ENCODE data around the gene CTAGE15. TPM values are rescaled to one million over a fixed set of nuclear protein-coding genes. Genes with fewer than 3 reads are reported as not detected.
"Not testable (repeated sequence)": the region's sequence is repeated elsewhere in the genome, so short reads cannot be mapped to it uniquely, and the experiment has no call there.

The CTAGE15 gene
- total and polyA plus RNA-seq, 2 of the 13 experiments (the other 11 are each of a cell fraction or from before 2014, with no cell fraction given): not detected

DNA sequence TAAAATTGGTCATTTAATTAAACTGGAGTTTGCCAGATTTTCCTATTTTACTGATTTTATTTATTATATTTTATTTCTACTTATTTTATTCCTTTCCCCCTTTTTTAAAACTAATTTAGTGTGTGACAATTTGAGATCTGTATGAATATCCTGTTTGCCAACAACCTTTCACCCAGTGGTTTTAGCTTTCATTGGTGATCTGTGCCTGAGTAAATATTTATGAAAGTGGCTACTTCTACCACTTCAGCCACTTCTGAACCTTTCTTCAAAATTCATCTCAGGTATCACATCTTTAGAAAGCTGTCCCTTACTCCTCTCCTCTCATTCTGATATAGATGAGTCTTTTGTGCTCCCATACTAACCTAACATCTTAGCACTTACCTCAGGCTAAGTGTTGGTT is 18.3 kb downstream of the CTAGE15 start:
- CTCF ChIA-PET (ENCODE audit: low intra/inter-chr PET ratio, low total read pairs); H2AFZ ChIP-seq (ENCODE audit: low read length); in situ Hi-C loops (cut with HindIII; ENCODE audit: extremely low pct_ligation_motif_present, low pct_unique_long_range_greater_than_20kb); H3K27ac ChIP-seq (ENCODE audit: extremely low read length, insufficient read depth, low read length); FAIRE-seq; intact Hi-C loops (cut with micrococcal nuclease; ENCODE audit: unreplicated experiment); H3K27me3 ChIP-seq (ENCODE audit: control insufficient read depth in 1 of 2, insufficient read depth in 2 of 2, low read length in 2 of 2); H3K36me3 ChIP-seq (replicated peaks in 1 of 2; ENCODE audit: control insufficient read depth in 1 of 2, insufficient read depth in 2 of 2, low read length in 2 of 2); H3K4me2 ChIP-seq (ENCODE audit: low read depth, low read length); H3K79me2 ChIP-seq (ENCODE audit: insufficient read depth, low read length); DNase-seq (ENCODE audit: low spot score); H3K4me1 ChIP-seq (ENCODE audit: insufficient read depth, low read length); POLR2A ChIA-PET; H3K9ac ChIP-seq (ENCODE audit: insufficient read depth, low read depth, low read length); H3K9me3 ChIP-seq (ENCODE audit: low read length); BruUV-seq (replicated peaks); ATAC-seq; H3K4me3 ChIP-seq (replicated peaks in 1 of 3; ENCODE audit: insufficient read depth in 1 of 3, low read depth in 2 of 3, low read length in 3 of 3); H4K20me1 ChIP-seq (ENCODE audit: insufficient read depth, low read length): not testable (repeated sequence)

DNA sequence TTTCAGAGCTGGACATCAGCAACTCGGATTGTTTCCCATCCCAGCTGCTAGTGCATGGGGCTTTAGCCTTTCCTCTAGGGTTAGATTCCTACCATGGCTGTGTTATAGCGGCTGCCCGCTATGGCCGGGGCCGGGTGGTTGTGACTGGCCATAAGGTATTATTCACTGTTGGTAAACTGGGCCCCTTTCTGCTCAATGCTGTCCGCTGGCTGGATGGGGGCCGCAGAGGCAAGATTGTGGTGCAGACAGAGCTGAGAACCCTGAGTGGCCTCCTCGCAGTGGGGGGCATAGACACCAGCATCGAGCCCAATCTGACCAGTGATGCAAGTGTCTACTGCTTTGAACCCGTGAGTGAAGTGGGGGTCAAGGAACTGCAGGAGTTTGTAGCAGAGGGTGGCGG is 26.5 kb downstream of the CTAGE15 start:
- H3K9ac ChIP-seq (ENCODE audit: insufficient read depth, low read depth, low read length); H3K27ac ChIP-seq (ENCODE audit: extremely low read length, insufficient read depth, low read length); H3K4me2 ChIP-seq (ENCODE audit: low read depth, low read length); H3K27me3 ChIP-seq (ENCODE audit: control insufficient read depth in 1 of 2, insufficient read depth in 2 of 2, low read length in 2 of 2); FAIRE-seq; CTCF ChIA-PET (ENCODE audit: low intra/inter-chr PET ratio, low total read pairs); H2AFZ ChIP-seq (ENCODE audit: low read length); H4K20me1 ChIP-seq (ENCODE audit: insufficient read depth, low read length); H3K4me3 ChIP-seq (replicated peaks in 1 of 3; ENCODE audit: insufficient read depth in 1 of 3, low read depth in 2 of 3, low read length in 3 of 3); intact Hi-C loops (cut with micrococcal nuclease; ENCODE audit: unreplicated experiment); in situ Hi-C loops (cut with HindIII; ENCODE audit: extremely low pct_ligation_motif_present, low pct_unique_long_range_greater_than_20kb); DNase-seq (ENCODE audit: low spot score); H3K4me1 ChIP-seq (ENCODE audit: insufficient read depth, low read length); H3K9me3 ChIP-seq (ENCODE audit: low read length); H3K36me3 ChIP-seq (replicated peaks in 1 of 2; ENCODE audit: control insufficient read depth in 1 of 2, insufficient read depth in 2 of 2, low read length in 2 of 2); H3K79me2 ChIP-seq (ENCODE audit: insufficient read depth, low read length); POLR2A ChIA-PET; BruUV-seq (replicated peaks): not testable (repeated sequence)
- ATAC-seq: peak; percentile 21; the same call in 1 of the 3 replicates
- 49% methylated on average over 3 of the region's 11 CpGs for WGBS (ENCODE audit: low lambda C conversion rate)

DNA sequence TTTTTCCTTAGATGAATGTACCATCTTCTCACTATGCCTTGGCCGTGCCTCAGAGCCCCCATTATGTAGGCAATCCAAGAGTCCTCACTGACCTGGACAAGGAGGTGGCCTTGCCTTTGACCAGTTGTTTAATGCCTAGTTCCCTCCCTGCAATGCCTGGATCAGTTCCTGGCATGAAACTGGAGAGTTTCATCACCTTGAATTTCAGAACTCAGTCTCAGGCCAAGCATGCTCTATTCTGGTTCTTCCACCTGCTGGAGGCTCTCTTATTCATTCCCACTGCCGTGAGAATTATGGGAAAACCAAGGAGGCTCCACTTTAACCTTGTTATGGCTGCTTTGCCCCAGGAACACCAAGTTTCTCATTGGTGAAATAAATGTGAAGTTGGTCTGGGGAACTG is 31.9 kb downstream of the CTAGE15 start:
- H3K4me2 ChIP-seq (ENCODE audit: low read depth, low read length); POLR2A ChIA-PET; FAIRE-seq; DNase-seq (ENCODE audit: low spot score); H3K79me2 ChIP-seq (ENCODE audit: insufficient read depth, low read length); H4K20me1 ChIP-seq (ENCODE audit: insufficient read depth, low read length); H3K9me3 ChIP-seq (ENCODE audit: low read length); H3K4me3 ChIP-seq (replicated peaks in 1 of 3; ENCODE audit: insufficient read depth in 1 of 3, low read depth in 2 of 3, low read length in 3 of 3); intact Hi-C loops (cut with micrococcal nuclease; ENCODE audit: unreplicated experiment); BruUV-seq (replicated peaks); in situ Hi-C loops (cut with HindIII; ENCODE audit: extremely low pct_ligation_motif_present, low pct_unique_long_range_greater_than_20kb); H3K4me1 ChIP-seq (ENCODE audit: insufficient read depth, low read length); H3K9ac ChIP-seq (ENCODE audit: insufficient read depth, low read depth, low read length); H3K36me3 ChIP-seq (replicated peaks in 1 of 2; ENCODE audit: control insufficient read depth in 1 of 2, insufficient read depth in 2 of 2, low read length in 2 of 2); H2AFZ ChIP-seq (ENCODE audit: low read length); H3K27ac ChIP-seq (ENCODE audit: extremely low read length, insufficient read depth, low read length); CTCF ChIA-PET (ENCODE audit: low intra/inter-chr PET ratio, low total read pairs); ATAC-seq; H3K27me3 ChIP-seq (ENCODE audit: control insufficient read depth in 1 of 2, insufficient read depth in 2 of 2, low read length in 2 of 2): not testable (repeated sequence)
- no CpG with 5 or more reads among the region's 2 CpGs for WGBS (ENCODE audit: low lambda C conversion rate)

DNA sequence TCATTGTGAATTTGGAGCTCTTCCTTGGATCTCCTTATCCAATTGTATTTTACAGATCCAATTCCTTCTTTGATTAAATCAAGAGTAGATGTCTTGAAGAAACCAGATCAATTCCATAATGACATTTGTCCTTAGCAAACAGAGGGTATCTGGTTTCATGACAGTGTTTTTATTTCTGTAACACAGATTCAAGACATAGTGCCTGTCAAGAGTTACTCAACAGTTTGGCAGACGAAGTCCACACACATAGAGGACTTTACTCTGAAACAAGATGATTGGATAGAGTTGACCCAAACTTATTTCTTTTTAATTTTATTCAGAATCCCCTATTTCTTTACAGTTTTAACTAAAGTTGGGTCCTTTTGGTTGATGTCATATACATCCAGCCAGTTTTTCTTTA is 34.5 kb downstream of the CTAGE15 start:
- intact Hi-C loops (cut with micrococcal nuclease; ENCODE audit: unreplicated experiment); H2AFZ ChIP-seq (ENCODE audit: low read length); H3K27ac ChIP-seq (ENCODE audit: extremely low read length, insufficient read depth, low read length); H3K9me3 ChIP-seq (ENCODE audit: low read length); H3K79me2 ChIP-seq (ENCODE audit: insufficient read depth, low read length); POLR2A ChIA-PET; ATAC-seq; in situ Hi-C loops (cut with HindIII; ENCODE audit: extremely low pct_ligation_motif_present, low pct_unique_long_range_greater_than_20kb); H3K4me2 ChIP-seq (ENCODE audit: low read depth, low read length); H3K4me1 ChIP-seq (ENCODE audit: insufficient read depth, low read length); H3K4me3 ChIP-seq (replicated peaks in 1 of 3; ENCODE audit: insufficient read depth in 1 of 3, low read depth in 2 of 3, low read length in 3 of 3); DNase-seq (ENCODE audit: low spot score); FAIRE-seq; H3K27me3 ChIP-seq (ENCODE audit: control insufficient read depth in 1 of 2, insufficient read depth in 2 of 2, low read length in 2 of 2); CTCF ChIA-PET (ENCODE audit: low intra/inter-chr PET ratio, low total read pairs); H4K20me1 ChIP-seq (ENCODE audit: insufficient read depth, low read length); H3K9ac ChIP-seq (ENCODE audit: insufficient read depth, low read depth, low read length); H3K36me3 ChIP-seq (replicated peaks in 1 of 2; ENCODE audit: control insufficient read depth in 1 of 2, insufficient read depth in 2 of 2, low read length in 2 of 2): not testable (repeated sequence)
- TSS peak; percentile 38 for BruUV-seq (replicated peaks)
- no CpG with 5 or more reads among the region's 1 CpG for WGBS (ENCODE audit: low lambda C conversion rate)
